ENCODE data around the gene CD109.

DNA sequence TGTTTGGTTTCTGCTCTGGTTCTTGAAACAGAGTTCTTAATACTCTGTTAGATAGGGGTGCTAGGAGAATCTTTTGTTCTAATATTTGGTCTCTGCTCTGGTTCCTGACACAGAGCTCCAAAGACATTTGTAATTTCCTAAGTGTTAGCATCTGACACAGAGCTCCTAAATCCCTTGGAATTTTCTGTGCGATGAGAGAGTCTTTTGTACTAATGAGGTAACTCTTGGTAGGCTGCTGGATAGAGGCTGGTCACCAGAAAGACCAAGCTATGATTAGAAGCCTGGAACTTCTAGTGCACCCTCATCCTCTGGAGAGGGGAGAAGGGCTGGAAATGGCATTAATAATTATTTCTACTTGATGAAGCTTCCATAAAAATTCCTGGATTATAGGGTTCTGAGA is 7.7 kb upstream of the CD109 start:
- TF ChIP-seq ARNTL (CRISPR knock-in tag; IDR thresholded peaks at IDR 0.05; ENCODE audit: borderline replicate concordance, low read depth) (no peak), ZNF8 (CRISPR knock-in tag; IDR thresholded peaks at IDR 0.05) (no peak), ZC3H10 (CRISPR knock-in tag; IDR thresholded peaks at IDR 0.05) (no peak)

Measured in SK-N-SH treated with all-trans-retinoic acid at 6 μM for 48 hours (cell line).